Liver (tissue), 9 donors: Measurements from ENCODE around the gene TBX15. TPM values are rescaled to one million over a fixed set of nuclear protein-coding genes. Genes with fewer than 3 reads are reported as not detected.

Experiments
- DNase-seq: peaks from one replicate; pipeline ENCODE4 v3.0.0-alpha.2; 2017; ENCODE audit warnings: low spot score
- H3K27ac ChIP-seq, 2 donors: one replicate each; pipeline ENCODE4 v1.7.0; 2013; ENCODE audit warnings: inconsistent platforms in 2 of 2, low read length in 2 of 2, control low read depth in 1 of 2, low read depth in 1 of 2, mild to moderate bottlenecking in 1 of 2
- H3K27me3 ChIP-seq, 4 donors: one replicate each; pipeline versions ENCODE4 v1.6.1 to v1.7.0; 2013; ENCODE audit warnings: low read length in 3 of 4, inconsistent platforms in 1 of 4, mild to moderate bottlenecking in 1 of 4, moderate library complexity in 1 of 4; ENCODE audit not compliant: control insufficient read depth in 4 of 4, insufficient read depth in 4 of 4
- H3K36me3 ChIP-seq, 4 donors: one replicate each; pipeline versions ENCODE4 v1.6.1 to v1.7.0; 2013; ENCODE audit warnings: low read length in 3 of 4, mild to moderate bottlenecking in 3 of 4, low read depth in 1 of 4, moderate library complexity in 1 of 4; ENCODE audit not compliant: control insufficient read depth in 4 of 4, insufficient read depth in 3 of 4
- H3K4me1 ChIP-seq, 4 donors: one replicate each; pipeline versions ENCODE4 v1.6.1 to v1.7.0; 2013; ENCODE audit warnings: low read length in 3 of 4, mild to moderate bottlenecking in 3 of 4, moderate library complexity in 1 of 4; ENCODE audit not compliant: control insufficient read depth in 4 of 4, insufficient read depth in 4 of 4
- H3K4me3 ChIP-seq, 3 donors: one replicate each; pipeline versions ENCODE4 v1.6.1 to v1.7.0; 2013; ENCODE audit warnings: low read length in 3 of 3, control low read depth in 1 of 3, low read depth in 1 of 3, mild to moderate bottlenecking in 1 of 3
- H3K9ac ChIP-seq, 2 donors: one replicate each; pipeline ENCODE4 v1.7.0; 2013; ENCODE audit warnings: low read length in 2 of 2, mild to moderate bottlenecking in 2 of 2, moderate library complexity in 2 of 2, control low read depth in 1 of 2, low read depth in 1 of 2
- H3K9me3 ChIP-seq, 4 donors: one replicate each; pipeline versions ENCODE4 v1.6.1 to v1.7.0; 2013; ENCODE audit warnings: low read length in 3 of 4; ENCODE audit not compliant: control insufficient read depth in 4 of 4
- CTCF ChIP-seq: fragments of 150-350 bp; IDR thresholded peaks from 2 replicates; pipeline ENCODE4 v1.5.1; 2017; ENCODE audit warnings: improper control_type of control experiment, low read depth, low read length; ENCODE audit not compliant: missing input control
- FOXA1 ChIP-seq: IDR thresholded peaks from 2 replicates; pipeline ENCODE4 v1.6.1; 2016; ENCODE audit warnings: antibody characterized with exemption
- HNF4G ChIP-seq: IDR thresholded peaks from 2 replicates; pipeline ENCODE4 v1.6.1; 2016; ENCODE audit warnings: antibody characterized with exemption
- JUND ChIP-seq, 2 donors: IDR thresholded peaks; 2 replicates each; pipeline ENCODE4 v1.6.1; 2016; ENCODE audit warnings: antibody characterized with exemption in 2 of 2
- NR2F2 ChIP-seq: IDR thresholded peaks from 2 replicates; pipeline ENCODE4 v1.6.1; 2016; ENCODE audit warnings: antibody characterized with exemption
- RAD21 ChIP-seq, 2 donors: IDR thresholded peaks; 2 replicates each; pipeline ENCODE4 v1.6.1; 2016; ENCODE audit warnings: antibody characterized with exemption in 2 of 2, mild to moderate bottlenecking in 2 of 2
- REST ChIP-seq: IDR thresholded peaks from 2 replicates; pipeline ENCODE4 v1.6.1; 2016; ENCODE audit warnings: antibody characterized with exemption, mild to moderate bottlenecking
- RXRA ChIP-seq, 2 donors: IDR thresholded peaks; 2 replicates each; pipeline ENCODE4 v1.6.1; 2017 to 2018; ENCODE audit warnings: antibody characterized with exemption in 2 of 2, mild to moderate bottlenecking in 1 of 2
- SP1 ChIP-seq: IDR thresholded peaks from 2 replicates; pipeline ENCODE4 v1.6.1; 2018; ENCODE audit warnings: antibody characterized with exemption, mild to moderate bottlenecking
- TAF1 ChIP-seq: conservative IDR thresholded peaks from 2 replicates; pipeline ENCODE4 v1.6.1; 2016; ENCODE audit warnings: antibody characterized with exemption, mild to moderate bottlenecking
- YY1 ChIP-seq: IDR thresholded peaks from 2 replicates; pipeline ENCODE4 v1.6.1; 2016; ENCODE audit warnings: antibody characterized with exemption, mild to moderate bottlenecking
- WGBS: extraction: QIAGEN DNeasy Blood & Tissue Kit; methylation state at CpG from one replicate; pipeline ENCODE4 v1.1.7; 2013; 5-methylcytosine and 5-hydroxymethylcytosine counted together
- polyA plus RNA-seq, 2 donors: library from polyadenylated mRNA; stranded (reverse) in 1 of 2; unstranded in 1 of 2; fragments of 200-250 nt in 1 of 2; fragments of >200 nt in 1 of 2; fragmentation: Nextera tagmentation in 1 of 2; extraction: Ambion mirVana in 1 of 2; gene quantifications; one replicate each; pipeline versions ENCODE4 v1.2.1 to v1.2.3, GENCODE V29; 2013 to 2015
- total RNA-seq, 2 donors: library from RNA; depleted of rRNA; stranded (reverse); fragments of >200 nt; gene quantifications; one replicate each; pipeline ENCODE4 v1.2.3, GENCODE V29; 2014
- TF ChIP-seq, protein P1 (sequence below): IDR thresholded peaks from 2 replicates; pipeline ENCODE4 v1.6.1; 2016; ENCODE audit warnings: antibody characterized with exemption
- donor health status: healthy.
- donor health status: healthy.
- donor health status: healthy.
- donor health status: healthy.
- donor health status: healthy.

TBX15 gene
- total and polyA plus RNA-seq, 4 donors = 0.09 to 15.5 (median 3.5) TPM

- TF ChIP-seq CTCF = no peak
These were observed 54.9 kb downstream of the TBX15 start (continued) for GRCh38 chr1:118933051-118933781.

GRCh38 chr1:118931876-118932275 lies 56.3 kb downstream of the TBX15 start:
- no peak overlapping the region for H3K9ac ChIP-seq
- H3K4me1 ChIP-seq = no peaks in the 10 kb centered on the region
- no peak for DNase-seq
- H3K27me3 ChIP-seq = no peaks in the 10 kb centered on the region
- no peak overlapping the region for H3K27ac ChIP-seq
- 69% methylated on average over 1 of the region's 1 CpG for WGBS
- H3K9me3 ChIP-seq = no peaks in the 10 kb centered on the region
- TF ChIP-seq REST (no peak), NR2F2 (no peak), JUND (IDR thresholded peaks at IDR 0.05) (no peak), CTCF (no peak), RAD21 (IDR thresholded peaks at IDR 0.05) (no peak), HNF4G (no peak), FOXA1 (no peak), SP1 (no peak), TAF1 (no peak), RXRA (IDR thresholded peaks at IDR 0.05) (no peak), YY1 (no peak)
- TF ChIP-seq, protein P1, sequence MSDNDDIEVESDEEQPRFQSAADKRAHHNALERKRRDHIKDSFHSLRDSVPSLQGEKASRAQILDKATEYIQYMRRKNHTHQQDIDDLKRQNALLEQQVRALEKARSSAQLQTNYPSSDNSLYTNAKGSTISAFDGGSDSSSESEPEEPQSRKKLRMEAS = no peak
- H3K36me3 ChIP-seq = no peaks in the 10 kb centered on the region
- H3K4me3 ChIP-seq = no peak overlapping the region
